SU-DHL-6 (cell line): ENCODE results near the gene GPR78.

Experiments used
- EZH2phosphoT487 ChIP-seq: fragments of 200-600 bp; sonication (generic), shearing (Covaris generic); conservative IDR thresholded peaks from 2 replicates; pipeline ENCODE4 v1.6.1; 2018; ENCODE audit warnings: mild to moderate bottlenecking, antibody characterized with exemption, low read length, moderate library complexity, mixed read lengths
- TF ChIP-seq, protein P1 (sequence below): fragments of 200-600 bp; sonication (generic); IDR thresholded peaks from one replicate; pipeline ENCODE4 v1.5.1; 2017; ENCODE audit warnings: antibody characterized with exemption, mild to moderate bottlenecking, low read length, moderate library complexity; ENCODE audit not compliant: insufficient read depth, poor library complexity, severe bottlenecking

DNA sequence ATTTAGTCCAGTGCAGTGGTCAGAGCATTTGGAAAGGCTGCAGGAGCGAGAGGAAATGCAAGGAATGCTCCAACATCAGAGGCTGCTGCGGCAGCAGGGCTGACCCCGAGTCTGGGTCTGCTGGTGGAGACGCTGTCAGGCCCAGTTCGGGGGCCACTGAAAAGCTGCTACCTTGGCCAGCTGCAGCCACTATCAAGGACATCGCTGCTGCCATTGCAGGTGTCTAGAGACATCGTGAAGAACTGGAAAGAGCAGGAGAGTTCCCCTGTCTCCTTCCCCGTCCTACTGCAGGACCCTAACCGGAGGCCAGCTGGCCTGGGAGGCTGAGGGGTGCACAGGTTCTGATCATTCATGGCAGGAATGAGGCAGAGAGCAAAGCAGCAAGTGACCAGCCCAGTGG lies 29.5 kb upstream of the GPR78 start:
- TF ChIP-seq, protein P1, sequence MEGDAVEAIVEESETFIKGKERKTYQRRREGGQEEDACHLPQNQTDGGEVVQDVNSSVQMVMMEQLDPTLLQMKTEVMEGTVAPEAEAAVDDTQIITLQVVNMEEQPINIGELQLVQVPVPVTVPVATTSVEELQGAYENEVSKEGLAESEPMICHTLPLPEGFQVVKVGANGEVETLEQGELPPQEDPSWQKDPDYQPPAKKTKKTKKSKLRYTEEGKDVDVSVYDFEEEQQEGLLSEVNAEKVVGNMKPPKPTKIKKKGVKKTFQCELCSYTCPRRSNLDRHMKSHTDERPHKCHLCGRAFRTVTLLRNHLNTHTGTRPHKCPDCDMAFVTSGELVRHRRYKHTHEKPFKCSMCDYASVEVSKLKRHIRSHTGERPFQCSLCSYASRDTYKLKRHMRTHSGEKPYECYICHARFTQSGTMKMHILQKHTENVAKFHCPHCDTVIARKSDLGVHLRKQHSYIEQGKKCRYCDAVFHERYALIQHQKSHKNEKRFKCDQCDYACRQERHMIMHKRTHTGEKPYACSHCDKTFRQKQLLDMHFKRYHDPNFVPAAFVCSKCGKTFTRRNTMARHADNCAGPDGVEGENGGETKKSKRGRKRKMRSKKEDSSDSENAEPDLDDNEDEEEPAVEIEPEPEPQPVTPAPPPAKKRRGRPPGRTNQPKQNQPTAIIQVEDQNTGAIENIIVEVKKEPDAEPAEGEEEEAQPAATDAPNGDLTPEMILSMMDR, result no peak
- no peak for TF ChIP-seq EZH2phosphoT487
